ENCODE data around the gene SPECC1. TPM values are rescaled to one million over a fixed set of nuclear protein-coding genes. Genes with fewer than 3 reads are reported as not detected.

Gene SPECC1
- total RNA-seq, 1 experiment from 2014 or later, result 43.5 TPM

- Histone ChIP-seq H3K27ac (ENCODE audit: low read depth, low read length) (no peak overlapping the region), H3K4me2 (ENCODE audit: low read length) (no peak overlapping the region), H3K79me2 (ENCODE audit: insufficient read depth, low read length) (no peaks in the 10 kb centered on the region), H2AFZ (ENCODE audit: low read depth, low read length, poor library complexity, severe bottlenecking) (no peak overlapping the region), H4K20me1 (ENCODE audit: insufficient read depth) (no peaks in the 10 kb centered on the region), H3K9me2 (ENCODE audit: insufficient read depth) (no peaks in the 10 kb centered on the region), H3K36me3 (ENCODE audit: control insufficient read depth in 1 of 2, insufficient read depth in 2 of 2, low read length in 2 of 2) (no peaks in the 10 kb centered on the region), H3K27me3 (ENCODE audit: insufficient read depth, low read length) (no peaks in the 10 kb centered on the region), H3K9ac (ENCODE audit: low read length) (no peak overlapping the region), H3K4me1 (ENCODE audit: control insufficient read depth in 1 of 2, insufficient read depth in 2 of 2, low read length in 2 of 2) (no peaks in the 10 kb centered on the region), H3K4me3 (replicated peaks in 1 of 2; ENCODE audit: low read depth in 1 of 2, low read length in 2 of 2) (no peak overlapping the region), H3K9me3 (ENCODE audit: control insufficient read depth in 1 of 2, insufficient read depth in 1 of 2, low read depth in 1 of 2, low read length in 2 of 2) (no peaks in the 10 kb centered on the region)
- ATAC-seq, result no peak
- intact Hi-C loops (cut with micrococcal nuclease), result no loop called here
- ChIA-PET RAD21 (ENCODE audit: low non-redundant PET in 1 of 2, low total read pairs in 2 of 2, uncharacterized antibody in 2 of 2, unreplicated experiment in 2 of 2) (no interaction called here), POLR2A (no interaction called here), CTCF (no interaction called here)
- no peak for DNase-seq (ENCODE audit: low read depth, low spot score)
- no TSS peak for BruUV-seq (replicated peaks)
- TF ChIP-seq ELF1 (IDR thresholded peaks at IDR 0.05; ENCODE audit: borderline replicate concordance, low read depth) (no peak), ZFX (IDR thresholded peaks at IDR 0.05) (no peak), POLR2A (IDR thresholded peaks at IDR 0.05; ENCODE audit: borderline replicate concordance, extremely low read depth, insufficient read depth, insufficient read length) (no peak), EZH2phosphoT487 (IDR thresholded peaks at IDR 0.05; ENCODE audit: borderline replicate concordance) (no peak), CBX3 (IDR thresholded peaks at IDR 0.05; ENCODE audit: low read depth) (no peak), RAD21 (IDR thresholded peaks at IDR 0.05; ENCODE audit: low read depth) (no peak), EZH2 (IDR thresholded peaks at IDR 0.05) (no peak), TCF7L2 (IDR thresholded peaks at IDR 0.05; ENCODE audit: borderline replicate concordance, extremely low read depth, insufficient read depth, insufficient read length) (no peak)
These were observed 247.0 kb downstream of the SPECC1 start for GRCh38 chr17:20256144-20256543.

- Histone ChIP-seq H3K9me3 (ENCODE audit: control insufficient read depth in 1 of 2, insufficient read depth in 1 of 2, low read depth in 1 of 2, low read length in 2 of 2) (no peaks in the 10 kb centered on the region), H3K4me2 (ENCODE audit: low read length) (no peak overlapping the region), H3K36me3 (ENCODE audit: control insufficient read depth in 1 of 2, insufficient read depth in 2 of 2, low read length in 2 of 2) (no peaks in the 10 kb centered on the region), H3K27me3 (ENCODE audit: insufficient read depth, low read length) (no peaks in the 10 kb centered on the region), H3K4me1 (ENCODE audit: control insufficient read depth in 1 of 2, insufficient read depth in 2 of 2, low read length in 2 of 2) (no peaks in the 10 kb centered on the region), H4K20me1 (ENCODE audit: insufficient read depth) (no peaks in the 10 kb centered on the region), H2AFZ (ENCODE audit: low read depth, low read length, poor library complexity, severe bottlenecking) (no peak overlapping the region), H3K9ac (ENCODE audit: low read length) (no peak overlapping the region), H3K27ac (ENCODE audit: low read depth, low read length) (no peak overlapping the region), H3K4me3 (replicated peaks in 1 of 2; ENCODE audit: low read depth in 1 of 2, low read length in 2 of 2) (no peak overlapping the region), H3K79me2 (ENCODE audit: insufficient read depth, low read length) (no peaks in the 10 kb centered on the region), H3K9me2 (ENCODE audit: insufficient read depth) (no peaks in the 10 kb centered on the region)
- DNase-seq (ENCODE audit: low read depth, low spot score), result no peak
- ATAC-seq, result no peak
- TF ChIP-seq EGR1 (IDR thresholded peaks at IDR 0.05; ENCODE audit: low read depth) (no peak), POLR2AphosphoS5 (IDR thresholded peaks at IDR 0.05; ENCODE audit: low read depth, low read length) (no peak)
- POLR2A ChIA-PET, result no interaction called here
- CTCF ChIA-PET, result no interaction called here
- RAD21 ChIA-PET (ENCODE audit: low non-redundant PET in 1 of 2, low total read pairs in 2 of 2, uncharacterized antibody in 2 of 2, unreplicated experiment in 2 of 2), result no interaction called here
- no TSS peak for BruUV-seq (replicated peaks)
- intact Hi-C loops (cut with micrococcal nuclease), result no loop called here
These were observed 247.8 kb downstream of the SPECC1 start for GRCh38 chr17:20257008-20257407.

Data from HCT116 (cell line).